NT2/D1 (cell line): ENCODE measurements around the gene CGN.

Experiments used
- SUZ12 ChIP-seq: IDR thresholded peaks from 2 replicates; pipeline ENCODE4 v1.6.1; 2011; ENCODE audit not compliant: insufficient read length, insufficient read depth; ENCODE audit errors: extremely low read depth
- YY1 ChIP-seq: IDR thresholded peaks from 2 replicates; pipeline ENCODE4 v1.6.1; 2011; ENCODE audit not compliant: insufficient read length, insufficient read depth

GRCh38 chr1:151547900-151548230, 36.7 kb downstream of the CGN start:
- TF ChIP-seq YY1 (no peak), SUZ12 (no peak)
